OCI-LY7 (cell line): Measurements from ENCODE around the gene FBN2.

ENCODE experiments used
- EZH2phosphoT487 ChIP-seq: fragments of 200-600 bp; sonication (generic); IDR thresholded peaks from 2 replicates; pipeline ENCODE4 v1.6.1; 2018; ENCODE audit warnings: low read depth, borderline replicate concordance, mild to moderate bottlenecking, mixed run types, antibody characterized with exemption, low read length, moderate library complexity, mixed read lengths
- TF ChIP-seq, protein P1 (sequence below): fragments of 200-600 bp; sonication (generic); conservative IDR thresholded peaks from 2 replicates; pipeline ENCODE4 v1.5.1; 2014; ENCODE audit warnings: mild to moderate bottlenecking, antibody characterized with exemption, low read length, moderate library complexity, mixed read lengths

DNA sequence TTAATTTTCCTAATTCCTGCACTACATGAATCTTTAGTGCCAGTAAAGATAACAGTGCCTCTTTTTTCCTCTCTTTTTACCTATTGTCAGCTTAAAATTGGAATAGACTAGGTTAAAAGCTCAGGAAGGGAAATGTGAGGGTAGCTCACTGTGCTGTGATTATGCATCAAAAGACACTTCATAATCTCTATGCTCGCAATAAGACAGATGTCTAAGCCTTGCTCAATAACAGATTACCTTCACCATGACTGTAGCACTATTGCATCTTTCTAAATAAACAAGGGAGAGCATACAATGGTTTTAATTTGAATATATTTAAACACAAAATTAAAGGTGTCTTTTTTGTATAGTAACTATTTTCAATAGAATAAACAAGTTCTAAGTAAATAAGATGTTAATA, 130.1 kb downstream of the FBN2 start:
- TF ChIP-seq, protein P1, sequence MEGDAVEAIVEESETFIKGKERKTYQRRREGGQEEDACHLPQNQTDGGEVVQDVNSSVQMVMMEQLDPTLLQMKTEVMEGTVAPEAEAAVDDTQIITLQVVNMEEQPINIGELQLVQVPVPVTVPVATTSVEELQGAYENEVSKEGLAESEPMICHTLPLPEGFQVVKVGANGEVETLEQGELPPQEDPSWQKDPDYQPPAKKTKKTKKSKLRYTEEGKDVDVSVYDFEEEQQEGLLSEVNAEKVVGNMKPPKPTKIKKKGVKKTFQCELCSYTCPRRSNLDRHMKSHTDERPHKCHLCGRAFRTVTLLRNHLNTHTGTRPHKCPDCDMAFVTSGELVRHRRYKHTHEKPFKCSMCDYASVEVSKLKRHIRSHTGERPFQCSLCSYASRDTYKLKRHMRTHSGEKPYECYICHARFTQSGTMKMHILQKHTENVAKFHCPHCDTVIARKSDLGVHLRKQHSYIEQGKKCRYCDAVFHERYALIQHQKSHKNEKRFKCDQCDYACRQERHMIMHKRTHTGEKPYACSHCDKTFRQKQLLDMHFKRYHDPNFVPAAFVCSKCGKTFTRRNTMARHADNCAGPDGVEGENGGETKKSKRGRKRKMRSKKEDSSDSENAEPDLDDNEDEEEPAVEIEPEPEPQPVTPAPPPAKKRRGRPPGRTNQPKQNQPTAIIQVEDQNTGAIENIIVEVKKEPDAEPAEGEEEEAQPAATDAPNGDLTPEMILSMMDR, result no peak
- TF ChIP-seq EZH2phosphoT487, result no peak
